Neural progenitor cell (in vitro differentiated cells): ENCODE data around the gene DAB2. TPM values are rescaled to one million over a fixed set of nuclear protein-coding genes. Genes with fewer than 3 reads are reported as not detected.

Experiments used
- DNase-seq: peaks from one replicate; pipeline ENCODE4 v3.0.0-alpha.2; 2016; ENCODE audit warnings: low spot score
- H2AFZ ChIP-seq: fragments of 200-600 bp; sonication (generic); replicated peaks from 2 replicates; pipeline ENCODE4 v1.6.1; 2016; ENCODE audit warnings: antibody characterized with exemption
- H3F3A ChIP-seq: fragments of 200-600 bp; sonication (generic); 2 replicates; pipeline ENCODE4 v1.6.1; 2016; ENCODE audit warnings: antibody characterized with exemption, low read depth
- H3K27ac ChIP-seq: fragments of 200-600 bp; sonication (generic); 2 replicates; pipeline ENCODE4 v1.5.1; 2016; ENCODE audit warnings: mild to moderate bottlenecking
- H3K27me3 ChIP-seq: fragments of 200-600 bp; sonication (generic); 2 replicates; pipeline ENCODE4 v1.6.1; 2016; ENCODE audit warnings: mild to moderate bottlenecking, moderate library complexity
- H3K36me3 ChIP-seq: fragments of 200-600 bp; sonication (generic); 2 replicates; pipeline ENCODE4 v1.5.1; 2016
- H3K4me1 ChIP-seq: fragments of 200-600 bp; sonication (generic); 2 replicates; pipeline ENCODE4 v1.6.1; 2016; ENCODE audit warnings: mixed run types
- H3K4me2 ChIP-seq: fragments of 200-600 bp; sonication (generic); 2 replicates; pipeline ENCODE4 v1.6.1; 2016
- H3K4me3 ChIP-seq: fragments of 200-600 bp; sonication (generic); 2 replicates; pipeline ENCODE4 v1.5.1; 2016
- H3K79me2 ChIP-seq: fragments of 200-600 bp; sonication (generic); 2 replicates; pipeline ENCODE4 v1.6.1; 2016; ENCODE audit warnings: low read depth
- H3K9ac ChIP-seq: fragments of 200-600 bp; sonication (generic); 2 replicates; pipeline ENCODE4 v1.6.1; 2016
- H3K9me3 ChIP-seq: fragments of 200-600 bp; sonication (generic); 2 replicates; pipeline ENCODE4 v1.5.1; 2016; ENCODE audit warnings: low read depth
- H4K20me1 ChIP-seq: fragments of 200-600 bp; sonication (generic); 2 replicates; pipeline ENCODE4 v1.6.1; 2016; ENCODE audit warnings: low read depth
- H3K27ac Mint-ChIP-seq: 3 replicates; pipeline ENCODE4 v1.8.0; 2021; ENCODE audit warnings: mixed read lengths
- H3K27me3 Mint-ChIP-seq: 2 replicates; pipeline ENCODE4 v1.8.0; 2022; ENCODE audit warnings: low read depth, mild to moderate bottlenecking, inconsistent platforms, moderate library complexity, mixed read lengths; ENCODE audit not compliant: insufficient read depth
- H3K36me3 Mint-ChIP-seq: 3 replicates; pipeline ENCODE4 v1.8.0; 2021; ENCODE audit warnings: mixed read lengths
- H3K4me1 Mint-ChIP-seq: 3 replicates; pipeline ENCODE4 v1.8.0; 2021; ENCODE audit warnings: mixed read lengths
- H3K4me3 Mint-ChIP-seq: 3 replicates; pipeline ENCODE4 v1.8.0; 2021; ENCODE audit warnings: mild to moderate bottlenecking, moderate library complexity, mixed read lengths
- H3K9me3 Mint-ChIP-seq: 3 replicates; pipeline ENCODE4 v1.8.0; 2020; ENCODE audit warnings: mixed read lengths
- EZH2 ChIP-seq: fragments of 200-600 bp; sonication (generic); IDR thresholded peaks from 2 replicates; pipeline ENCODE4 v1.6.1; 2017; ENCODE audit warnings: antibody characterized with exemption, mild to moderate bottlenecking, moderate library complexity
- EZH2phosphoT487 ChIP-seq: fragments of 200-600 bp; sonication (generic); IDR thresholded peaks from 2 replicates; pipeline ENCODE4 v1.6.1; 2017; ENCODE audit warnings: antibody characterized with exemption
- total RNA-seq: library from RNA; depleted of rRNA; stranded (reverse); fragments of >200 nt; gene quantifications from 2 replicates; pipeline ENCODE4 v1.2.3, GENCODE V29; 2015; ENCODE audit warnings: low replicate concordance
- TF ChIP-seq, protein P1 (sequence below): fragments of 200-600 bp; sonication (generic); IDR thresholded peaks from 2 replicates; pipeline ENCODE4 v1.5.1; 2017; ENCODE audit warnings: antibody characterized with exemption, mild to moderate bottlenecking

The DAB2 gene
- total RNA-seq, 1 donor from 2014 or later, result 9.9 TPM

DNA sequence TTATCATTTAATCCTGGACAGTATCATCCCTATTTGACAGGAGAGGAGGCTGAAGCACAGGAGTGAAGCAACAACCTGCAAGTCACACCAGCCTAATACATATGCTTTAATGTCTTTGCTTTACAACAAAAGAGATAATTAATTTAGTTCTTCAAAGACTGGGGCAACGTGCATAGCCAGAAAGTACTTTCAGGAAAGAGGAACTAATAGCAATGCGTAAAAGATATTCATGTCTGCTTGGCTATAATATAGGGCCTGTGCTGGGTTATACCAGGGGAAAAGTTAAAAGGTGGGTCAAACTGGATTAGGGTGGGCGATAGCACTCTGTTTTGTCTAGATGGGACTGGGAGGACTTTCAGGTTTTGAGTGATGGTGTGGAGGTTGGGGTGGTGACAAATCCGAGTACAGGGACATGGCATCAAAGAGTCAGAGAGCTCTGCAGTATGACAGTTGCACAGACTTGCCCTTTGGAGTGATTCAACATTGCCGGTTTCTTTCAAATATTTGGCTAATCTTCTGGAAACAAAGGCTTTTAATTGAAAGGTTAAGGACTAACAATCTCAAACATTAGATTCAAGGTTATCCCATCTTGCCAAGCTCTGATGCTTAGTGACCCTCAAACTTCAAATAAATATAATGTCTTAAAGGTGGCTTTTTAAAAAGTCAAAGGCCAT is 11.9 kb downstream of the DAB2 start:
- no peak overlapping the region for H3K27ac ChIP-seq
- peaks cover 5% of the 10 kb centered on the region for H3K4me1 ChIP-seq
- no peak overlapping the region for H3K4me3 Mint-ChIP-seq
- no peaks in the 10 kb centered on the region for H3K27me3 ChIP-seq
- no peaks in the 10 kb centered on the region for H3K36me3 Mint-ChIP-seq
- H3F3A ChIP-seq, result no peaks in the 10 kb centered on the region
- no peak overlapping the region for H3K4me3 ChIP-seq
- no peaks in the 10 kb centered on the region for H3K9me3 Mint-ChIP-seq
- DNase-seq, result no peak
- TF ChIP-seq, protein P1, sequence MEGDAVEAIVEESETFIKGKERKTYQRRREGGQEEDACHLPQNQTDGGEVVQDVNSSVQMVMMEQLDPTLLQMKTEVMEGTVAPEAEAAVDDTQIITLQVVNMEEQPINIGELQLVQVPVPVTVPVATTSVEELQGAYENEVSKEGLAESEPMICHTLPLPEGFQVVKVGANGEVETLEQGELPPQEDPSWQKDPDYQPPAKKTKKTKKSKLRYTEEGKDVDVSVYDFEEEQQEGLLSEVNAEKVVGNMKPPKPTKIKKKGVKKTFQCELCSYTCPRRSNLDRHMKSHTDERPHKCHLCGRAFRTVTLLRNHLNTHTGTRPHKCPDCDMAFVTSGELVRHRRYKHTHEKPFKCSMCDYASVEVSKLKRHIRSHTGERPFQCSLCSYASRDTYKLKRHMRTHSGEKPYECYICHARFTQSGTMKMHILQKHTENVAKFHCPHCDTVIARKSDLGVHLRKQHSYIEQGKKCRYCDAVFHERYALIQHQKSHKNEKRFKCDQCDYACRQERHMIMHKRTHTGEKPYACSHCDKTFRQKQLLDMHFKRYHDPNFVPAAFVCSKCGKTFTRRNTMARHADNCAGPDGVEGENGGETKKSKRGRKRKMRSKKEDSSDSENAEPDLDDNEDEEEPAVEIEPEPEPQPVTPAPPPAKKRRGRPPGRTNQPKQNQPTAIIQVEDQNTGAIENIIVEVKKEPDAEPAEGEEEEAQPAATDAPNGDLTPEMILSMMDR, result no peak
- no peak for TF ChIP-seq EZH2
- TF ChIP-seq EZH2phosphoT487, result no peak
- H3K4me2 ChIP-seq, result no peak overlapping the region
- H4K20me1 ChIP-seq, result no peaks in the 10 kb centered on the region
- no peaks in the 10 kb centered on the region for H3K79me2 ChIP-seq
- no peak overlapping the region for H3K27ac Mint-ChIP-seq
- no peaks in the 10 kb centered on the region for H3K36me3 ChIP-seq
- no peak overlapping the region for H2AFZ ChIP-seq
- H3K9me3 ChIP-seq, result no peaks in the 10 kb centered on the region
- H3K27me3 Mint-ChIP-seq, result no peaks in the 10 kb centered on the region
- peaks cover 3% of the 10 kb centered on the region for H3K4me1 Mint-ChIP-seq
- H3K9ac ChIP-seq, result no peak overlapping the region

DNA sequence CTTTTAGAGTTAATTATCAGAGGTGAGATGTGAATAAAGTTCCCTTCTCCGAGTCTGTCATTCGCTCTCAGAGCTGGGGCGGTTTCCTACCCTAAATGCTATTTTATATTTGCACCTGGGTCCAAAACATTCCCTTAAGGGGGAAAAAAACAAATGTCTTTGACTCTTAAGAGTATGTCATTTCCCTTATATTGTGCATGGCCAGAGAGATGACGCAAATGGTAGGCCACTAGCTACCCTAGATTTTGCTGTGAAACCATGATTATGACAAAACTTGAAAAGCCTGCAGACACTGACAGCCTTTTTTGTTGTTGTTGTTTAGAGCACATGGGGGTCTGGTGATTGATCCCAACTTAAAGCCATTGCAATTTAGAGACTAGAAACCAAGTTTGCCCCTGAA is 12.8 kb downstream of the DAB2 start:
- no peak overlapping the region for H3K27ac Mint-ChIP-seq
- DNase-seq, result no peak
- Histone ChIP-seq H3K4me2 (no peak overlapping the region), H3K4me1 (peaks cover 5% of the 10 kb centered on the region), H3K9ac (no peak overlapping the region), H3F3A (no peaks in the 10 kb centered on the region), H3K4me3 (no peak overlapping the region), H3K27ac (no peak overlapping the region), H3K9me3 (no peaks in the 10 kb centered on the region), H2AFZ (no peak overlapping the region), H4K20me1 (no peaks in the 10 kb centered on the region), H3K27me3 (no peaks in the 10 kb centered on the region), H3K79me2 (no peaks in the 10 kb centered on the region), H3K36me3 (no peaks in the 10 kb centered on the region)
- H3K4me3 Mint-ChIP-seq, result no peak overlapping the region
- no peaks in the 10 kb centered on the region for H3K36me3 Mint-ChIP-seq
- H3K27me3 Mint-ChIP-seq, result no peaks in the 10 kb centered on the region
- H3K9me3 Mint-ChIP-seq, result no peaks in the 10 kb centered on the region
- TF ChIP-seq, protein P1, result no peak
- TF ChIP-seq EZH2phosphoT487 (no peak), EZH2 (no peak)
- H3K4me1 Mint-ChIP-seq, result peaks cover 3% of the 10 kb centered on the region

DNA sequence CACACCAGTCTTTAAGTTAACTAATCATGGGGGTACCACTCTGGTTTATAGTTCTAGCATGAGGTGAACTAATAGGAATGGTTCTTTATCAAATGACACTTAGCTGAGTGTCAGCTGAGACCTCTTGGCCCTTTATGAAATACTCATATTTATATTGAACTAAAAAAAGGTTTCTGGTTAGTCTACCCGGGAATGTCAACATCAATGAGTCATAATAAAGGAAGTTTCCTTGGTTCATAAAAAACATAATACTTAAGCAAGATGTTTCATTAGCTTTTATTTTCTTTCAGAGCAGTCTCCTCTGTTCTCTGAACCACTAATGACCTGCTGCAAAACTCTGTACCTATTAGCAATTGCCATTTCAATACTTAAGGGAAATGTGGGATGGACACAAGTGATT is 13.7 kb downstream of the DAB2 start:
- H3K4me2 ChIP-seq, result no peak overlapping the region
- peaks cover 3% of the 10 kb centered on the region for H3K4me1 Mint-ChIP-seq
- TF ChIP-seq EZH2 (no peak), EZH2phosphoT487 (no peak)
- TF ChIP-seq, protein P1, result no peak
- no peak overlapping the region for H3K27ac ChIP-seq
- no peaks in the 10 kb centered on the region for H3K36me3 Mint-ChIP-seq
- H4K20me1 ChIP-seq, result no peaks in the 10 kb centered on the region
- no peaks in the 10 kb centered on the region for H3F3A ChIP-seq
- H3K4me3 ChIP-seq, result no peak overlapping the region
- no peak overlapping the region for H3K27ac Mint-ChIP-seq
- no peak for DNase-seq
- no peak overlapping the region for H3K4me3 Mint-ChIP-seq
- no peaks in the 10 kb centered on the region for H3K9me3 Mint-ChIP-seq
- H3K27me3 ChIP-seq, result no peaks in the 10 kb centered on the region
- H3K36me3 ChIP-seq, result no peaks in the 10 kb centered on the region
- no peak overlapping the region for H2AFZ ChIP-seq
- H3K79me2 ChIP-seq, result no peaks in the 10 kb centered on the region
- H3K9me3 ChIP-seq, result no peaks in the 10 kb centered on the region
- H3K27me3 Mint-ChIP-seq, result no peaks in the 10 kb centered on the region
- peaks cover 5% of the 10 kb centered on the region for H3K4me1 ChIP-seq
- no peak overlapping the region for H3K9ac ChIP-seq
